ENCODE results near the gene SMURF2.

DNA sequence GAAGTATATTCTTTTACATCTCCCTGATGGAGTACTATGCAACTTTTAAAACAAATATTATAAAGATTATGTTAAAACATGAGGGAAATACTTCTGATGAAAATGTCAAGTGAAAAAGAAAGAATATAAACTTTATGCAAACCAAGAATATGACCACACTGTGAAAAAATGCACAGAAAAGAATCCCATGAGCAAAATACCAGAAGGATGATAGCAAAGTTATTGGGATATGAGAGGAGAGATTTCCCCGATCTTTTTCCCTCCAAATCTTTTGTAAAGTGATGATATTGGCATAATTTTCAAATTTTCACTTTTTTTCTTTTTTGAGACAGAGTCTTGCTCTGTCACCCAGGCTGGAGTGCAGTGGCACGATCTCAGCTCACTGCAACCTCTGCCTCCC, 36.6 kb upstream of the SMURF2 start:
- TF ChIP-seq, protein P1, sequence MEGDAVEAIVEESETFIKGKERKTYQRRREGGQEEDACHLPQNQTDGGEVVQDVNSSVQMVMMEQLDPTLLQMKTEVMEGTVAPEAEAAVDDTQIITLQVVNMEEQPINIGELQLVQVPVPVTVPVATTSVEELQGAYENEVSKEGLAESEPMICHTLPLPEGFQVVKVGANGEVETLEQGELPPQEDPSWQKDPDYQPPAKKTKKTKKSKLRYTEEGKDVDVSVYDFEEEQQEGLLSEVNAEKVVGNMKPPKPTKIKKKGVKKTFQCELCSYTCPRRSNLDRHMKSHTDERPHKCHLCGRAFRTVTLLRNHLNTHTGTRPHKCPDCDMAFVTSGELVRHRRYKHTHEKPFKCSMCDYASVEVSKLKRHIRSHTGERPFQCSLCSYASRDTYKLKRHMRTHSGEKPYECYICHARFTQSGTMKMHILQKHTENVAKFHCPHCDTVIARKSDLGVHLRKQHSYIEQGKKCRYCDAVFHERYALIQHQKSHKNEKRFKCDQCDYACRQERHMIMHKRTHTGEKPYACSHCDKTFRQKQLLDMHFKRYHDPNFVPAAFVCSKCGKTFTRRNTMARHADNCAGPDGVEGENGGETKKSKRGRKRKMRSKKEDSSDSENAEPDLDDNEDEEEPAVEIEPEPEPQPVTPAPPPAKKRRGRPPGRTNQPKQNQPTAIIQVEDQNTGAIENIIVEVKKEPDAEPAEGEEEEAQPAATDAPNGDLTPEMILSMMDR (IDR thresholded peaks at IDR 0.05), result no peak
- TF ChIP-seq EP300 (IDR thresholded peaks at IDR 0.05) (no peak), POLR2A (IDR thresholded peaks at IDR 0.05) (no peak)
